K562 (cell line): ENCODE measurements around the gene DNAJC9. TPM values are rescaled to one million over a fixed set of nuclear protein-coding genes. Genes with fewer than 3 reads are reported as not detected.

Experiments used
- AFF1 ChIP-seq, 2 experiments: fragments of 450-650 bp; IDR thresholded peaks; 2 replicates each; pipeline ENCODE4 v1.6.1; 2018; ENCODE audit warnings: mild to moderate bottlenecking in 2 of 2, low read depth in 1 of 2; ENCODE audit not compliant: partially characterized antibody in 2 of 2
- CEBPB ChIP-seq: fragments of 450-650 bp; IDR thresholded peaks from 2 replicates; pipeline ENCODE4 v1.6.1; 2016; ENCODE audit warnings: missing genetic modification characterization, missing compliant biosample characterization
- DACH1 ChIP-seq: fragments of 450-650 bp; IDR thresholded peaks from 2 replicates; pipeline ENCODE4 v1.6.1; 2018; ENCODE audit not compliant: partially characterized antibody
- E2F4 ChIP-seq: sonication (generic); formaldehyde crosslinking; IDR thresholded peaks from 2 replicates; pipeline ENCODE4 v1.8.0; 2022; ENCODE audit warnings: mild to moderate bottlenecking, low read depth, missing genetic modification reagents
- GTF2B ChIP-seq: IDR thresholded peaks from 2 replicates; pipeline ENCODE4 v1.6.1; 2011; ENCODE audit not compliant: insufficient read length; ENCODE audit errors: extremely low read depth
- LARP7 ChIP-seq: fragments of 450-650 bp; IDR thresholded peaks from 2 replicates; pipeline ENCODE4 v1.6.1; 2016
- MNT ChIP-seq, 2 experiments: fragments of 450-650 bp; conservative IDR thresholded peaks; 2 replicates each; pipeline ENCODE4 v1.6.1; 2017; ENCODE audit warnings: mild to moderate bottlenecking in 2 of 2, moderate library complexity in 2 of 2
- MTA2 ChIP-seq: fragments of 450-650 bp; IDR thresholded peaks from 2 replicates; pipeline ENCODE4 v1.6.1; 2016; ENCODE audit warnings: low read depth
- PBX2 ChIP-seq, 2 experiments: IDR thresholded peaks in 1 of 2; conservative IDR thresholded peaks in 1 of 2; 2 replicates each; pipeline ENCODE4 v1.6.1; 2016; ENCODE audit warnings: low read depth in 2 of 2, mild to moderate bottlenecking in 1 of 2, missing compliant biosample characterization in 1 of 2, missing genetic modification characterization in 1 of 2, moderate library complexity in 1 of 2
- POLR2AphosphoS5 ChIP-seq: IDR thresholded peaks from 2 replicates; pipeline ENCODE4 v1.6.1; 2011; ENCODE audit warnings: mild to moderate bottlenecking, low read depth, low read length, moderate library complexity; ENCODE audit not compliant: control insufficient read depth, insufficient read depth
- SP1 ChIP-seq: sonication (generic); formaldehyde crosslinking; IDR thresholded peaks from 2 replicates; pipeline ENCODE4 v1.8.1; 2022; ENCODE audit warnings: mild to moderate bottlenecking, missing genetic modification reagents
- THRAP3 ChIP-seq: fragments of 450-650 bp; IDR thresholded peaks from 2 replicates; pipeline ENCODE4 v1.6.1; 2016; ENCODE audit warnings: mild to moderate bottlenecking, inconsistent platforms, borderline replicate concordance
- USF2 ChIP-seq: sonication (generic); formaldehyde crosslinking; IDR thresholded peaks from 2 replicates; pipeline ENCODE4 v1.5.0; 2020; ENCODE audit warnings: missing genetic modification reagents
- ZNF316 ChIP-seq: fragments of 450-650 bp; IDR thresholded peaks from 2 replicates; pipeline ENCODE4 v1.6.1; 2016
- ZNF644 ChIP-seq: fragments of 200-800 bp; sonication (Bioruptor generic); IDR thresholded peaks from 2 replicates; pipeline ENCODE4 v1.6.1; 2016; ENCODE audit warnings: low read depth, missing genetic modification characterization, missing compliant biosample characterization
- polyA plus RNA-seq, 8 experiments: library from polyadenylated mRNA; depleted of rRNA in 4 of 8; stranded (reverse) in 5 of 8; unstranded in 3 of 8; fragments of >200 nt; fragmentation: Nextera tagmentation in 2 of 8; fragmentation: Illumina TruSeq in 1 of 8; extraction: Ambion mirVana in 2 of 8; extraction: Trizol in 1 of 8; gene quantifications; 2 replicates each; pipeline versions ENCODE4 v1.2.1 to v1.2.3, GENCODE V29; 2011 to 2014; ENCODE audit warnings: inconsistent platforms in 1 of 8, missing spikeins in 1 of 8
- total RNA-seq, 7 experiments: library from RNA; depleted of rRNA in 6 of 7; stranded (reverse); fragments of >200 nt in 6 of 7; fragmentation: Illumina TruSeq in 2 of 7; extraction: Trizol in 2 of 7; gene quantifications; 2 replicates each; pipeline versions ENCODE4 v1.2.1 to v1.2.3, GENCODE V29; 2011 to 2021; ENCODE audit warnings: low replicate concordance in 1 of 7

The DNAJC9 gene
- total and polyA plus RNA-seq, 9 of the 15 experiments (the other 6 are each of a cell fraction or from before 2014, with no cell fraction given) = 66.7 to 133 (median 102) TPM

- TF ChIP-seq GTF2B = no peak
- 0 out of 2 replicates have a peak, but pooled peaks have one; percentile 46 for TF ChIP-seq THRAP3
- peak; percentile 54 for TF ChIP-seq CEBPB
- TF ChIP-seq ZNF316 = no peak
- 0 out of 4 replicates have a peak, but pooled peaks of 1 of the 2 experiments have one; percentile 13 for TF ChIP-seq MNT (conservative IDR thresholded peaks at IDR 0.05)
- TF ChIP-seq E2F4 (CRISPR knock-in tag) = no peak
- TF ChIP-seq POLR2AphosphoS5 = no peak
- TF ChIP-seq DACH1 = peak; percentile 6
- TF ChIP-seq MTA2 = no peak
- no peak for TF ChIP-seq USF2 (CRISPR knock-in tag)
- peak; percentile 67; the same call in 1 of the 2 replicates for TF ChIP-seq ZNF644
- TF ChIP-seq PBX2 (CRISPR knock-in tag; IDR thresholded peaks at IDR 0.05; ENCODE audit: low read depth) = no peak
- 0 out of 2 replicates have a peak, but pooled peaks have one; percentile 7 for TF ChIP-seq PBX2 (tag; conservative IDR thresholded peaks at IDR 0.05; ENCODE audit: low read depth)
- TF ChIP-seq SP1 = no peak
- peak in 1 of 2 experiments; percentile 82 for TF ChIP-seq AFF1 (IDR thresholded peaks at IDR 0.05; ENCODE audit: low read depth in 1 of 2, partially characterized antibody in 2 of 2)
- no peak for TF ChIP-seq LARP7
Observed at GRCh38 chr10:73247509-73248258, 629 bp upstream of the DNAJC9 start (continued).
